Heart left ventricle (tissue), 16 donors: ENCODE measurements around the gene BCL7B. TPM values are rescaled to one million over a fixed set of nuclear protein-coding genes. Genes with fewer than 3 reads are reported as not detected.

Source experiments
- ATAC-seq, 4 donors: fragments of 200-7000 bp; cut with Tn5 transposase; one replicate each; pipeline ENCODE4 v1.9.1; 2020 to 2022; ENCODE audit warnings: moderate library complexity in 4 of 4, mild to moderate bottlenecking in 3 of 4, moderate number of reproducible peaks in 1 of 4
- DNase-seq, 5 donors: peaks; one replicate each; pipeline ENCODE4 v3.0.0-alpha.2; 2020
- H3K27ac ChIP-seq, 12 donors: fragments of 200-600 bp; sonication (generic) in 4 of 12; one replicate each; pipeline versions ENCODE4 v1.5.0 to v1.8.0; 2016 to 2022; ENCODE audit warnings: mild to moderate bottlenecking in 2 of 12
- H3K27me3 ChIP-seq, 9 donors: fragments of 200-600 bp; sonication (generic) in 2 of 9; one replicate each; pipeline versions ENCODE4 v1.5.1 to v1.8.0; 2016 to 2022; ENCODE audit warnings: mild to moderate bottlenecking in 3 of 9
- H3K36me3 ChIP-seq, 9 donors: fragments of 200-600 bp; sonication (generic) in 2 of 9; one replicate each; pipeline versions ENCODE4 v1.5.0 to v1.8.0; 2018 to 2022; ENCODE audit warnings: mild to moderate bottlenecking in 2 of 9
- H3K4me1 ChIP-seq, 12 donors: fragments of 200-600 bp; sonication (generic) in 4 of 12; one replicate each; pipeline versions ENCODE4 v1.5.0 to v1.8.0; 2016 to 2022; ENCODE audit warnings: mild to moderate bottlenecking in 3 of 12
- H3K4me3 ChIP-seq, 12 donors: fragments of 200-600 bp; sonication (generic) in 4 of 12; one replicate each; pipeline versions ENCODE4 v1.5.0 to v1.8.0; 2017 to 2022; ENCODE audit warnings: mild to moderate bottlenecking in 9 of 12, moderate library complexity in 4 of 12
- H3K9me3 ChIP-seq, 12 donors: fragments of 200-600 bp; sonication (generic) in 4 of 12; one replicate each; pipeline versions ENCODE4 v1.5.0 to v1.8.0; 2016 to 2022; ENCODE audit warnings: mild to moderate bottlenecking in 1 of 12
- CTCF ChIP-seq, 12 donors: fragments of 200-600 bp; sonication (generic) in 4 of 12; IDR thresholded peaks; one replicate each; pipeline versions ENCODE4 v1.5.0 to v1.8.0; 2018 to 2022; ENCODE audit warnings: antibody characterized with exemption in 12 of 12, mild to moderate bottlenecking in 5 of 12
- POLR2A ChIP-seq, 2 donors: fragments of 450-650 bp; IDR thresholded peaks; one replicate each; pipeline ENCODE4 v1.6.1; 2017; ENCODE audit warnings: antibody characterized with exemption in 2 of 2, mild to moderate bottlenecking in 2 of 2, moderate library complexity in 2 of 2
- WGBS, 4 donors: extraction: QIAGEN DNeasy Blood & Tissue Kit in 2 of 4; methylation state at CpG; one replicate each; pipeline versions ENCODE4 v1.1.5 to v1.1.7; 2013 to 2018; 5-methylcytosine and 5-hydroxymethylcytosine counted together
- intact Hi-C, 10 donors: fragments of 100-400 bp; cut with DNase I; formaldehyde crosslinking; loops; one replicate each; pipeline versions ENCODE4 v1.11.1 to v1.14.2; 2022
- polyA plus RNA-seq, 2 donors: library from polyadenylated mRNA; stranded (reverse); fragments of 200-250 nt; gene quantifications; one replicate each; pipeline ENCODE4 v1.2.3, GENCODE V29; 2013
- total RNA-seq, 9 donors: library from RNA; depleted of rRNA in 2 of 9; stranded (reverse); fragments of >200 nt in 2 of 9; fragmentation: NEBNext Ultra II Directional in 3 of 9; extraction: Animal tissue kit (Norgen Biotek cat#: 25700) in 3 of 9; gene quantifications; one replicate each; pipeline versions ENCODE4 v1.1.0 to v1.2.4, GENCODE V29; 2016 to 2023
- donor health status: ischemic (EF 13 %, LVEDD 7.1; RV severe dilation, severe dysfunction).
- donor health status: healthy with polysubstance abuse.
- donor health status: DM: no; HTN: yes; CAD: no.
- donor health status: DM: no; HTN: no; CAD: no.
- donor health status: ischemic (EF 25% LVEDD 6.9; RV normal size, moderate dysfunction).
- donor health status: ischemic (EF 25% LVEDD 5.7; RV mildly dilated, moderate dysfunction).
- donor health status: healthy.
- donor health status: DM: yes; HTN: yes; CAD: no.
- donor health status: ischemic (EF 35%, LVEDD 5.7; RV mildly dilated, moderate dysfunction).
- donor health status: nonischemic (EF 11% LVEDD 7.7; RV severe dilation, severe dysfunction).
- donor health status: DM: yes; HTN: yes; CAD: no.
- donor health status: PGD.
- donor health status: ischemic (EF 29% LVEDD 5.4; RV normal size, mild dysfunction).
- donor health status: nonischemic (EF 23%, LVEDD 6.1; RV moderate dilation, normal function).

The BCL7B gene
- total and polyA plus RNA-seq, 11 donors = 63.2 to 182 (median 77.9) TPM

- no peaks in the 10 kb centered on the region for H3K9me3 ChIP-seq
- intact Hi-C loops = no loop called here
- 95 to 100% (median 98%) methylated on average over 1 of the region's 1 CpG for WGBS, 4 donors
- peaks cover 0 to 8% (median 0%) of the 10 kb centered on the region in 12 donors for H3K4me1 ChIP-seq
- H3K27ac ChIP-seq = no peak overlapping the region
- peaks cover 0 to 100% (median 97%) of the 10 kb centered on the region in 9 donors for H3K36me3 ChIP-seq
- ATAC-seq = no peak
- TF ChIP-seq CTCF (IDR thresholded peaks at IDR 0.05) = no peak
- no peak for TF ChIP-seq POLR2A (IDR thresholded peaks at IDR 0.05)
- H3K27me3 ChIP-seq = no peaks in the 10 kb centered on the region
- no peak for DNase-seq
- H3K4me3 ChIP-seq = no peak overlapping the region
Measured at GRCh38 chr7:73487486-73487885, 70.0 kb downstream of the BCL7B start.

Other genes with a start within 250 kb of the BCL7B start
- gene NSUN5, start 248.9 kb downstream of the BCL7B start, total RNA-seq = 10 to 100 TPM; 12.0 to 24.2 (median 15.2) TPM
- gene NSUN5, start 248.9 kb downstream of the BCL7B start, polyA plus RNA-seq = 10 to 100 TPM; 14.6 to 39.4 TPM
- under 1 TPM in 3 of 9 donors, not detected in 6; 0.31 to 0.72 (median 0.35) TPM for gene TRIM50, start 229.6 kb downstream of the BCL7B start, total RNA-seq
- gene TRIM50, start 229.6 kb downstream of the BCL7B start, polyA plus RNA-seq = under 1 TPM; 0.08 to 0.15 TPM
- not detected for gene FKBP6, start 229.5 kb downstream of the BCL7B start, total RNA-seq
- gene FKBP6, start 229.5 kb downstream of the BCL7B start, polyA plus RNA-seq = not detected
- under 1 TPM in 6 of 9 donors, not detected in 3; 0.12 to 0.48 (median 0.28) TPM for gene FZD9, start 123.9 kb downstream of the BCL7B start, total RNA-seq
- under 1 TPM; 0.15 to 0.82 TPM for gene FZD9, start 123.9 kb downstream of the BCL7B start, polyA plus RNA-seq
- 10 to 100 TPM; 30.1 to 45.0 (median 41.5) TPM for gene BAZ1B, start 35.4 kb downstream of the BCL7B start, total RNA-seq
- gene BAZ1B, start 35.4 kb downstream of the BCL7B start, polyA plus RNA-seq = 10 to 100 TPM; 19.0 to 31.5 TPM
- 10 to 100 TPM in 7 of 9 donors, 1 to 10 TPM in 2; 6.8 to 24.1 (median 14.1) TPM for gene TBL2, start 20.9 kb upstream of the BCL7B start, total RNA-seq
- gene TBL2, start 20.9 kb upstream of the BCL7B start, polyA plus RNA-seq = 10 to 100 TPM in 1 of 2 donors, 1 to 10 TPM in 1; 3.5 to 27.3 TPM
- 10 to 100 TPM in 1 of 9 donors, 1 to 10 TPM in 6, under 1 TPM in 2; 0.42 to 10.1 (median 1.8) TPM for gene MLXIPL, start 66.8 kb upstream of the BCL7B start, total RNA-seq
- 1 to 10 TPM; 2.0 to 5.4 TPM for gene MLXIPL, start 66.8 kb upstream of the BCL7B start, polyA plus RNA-seq
- 1 to 10 TPM; 1.9 to 2.9 (median 2.7) TPM for gene VPS37D, start 110.1 kb upstream of the BCL7B start, total RNA-seq
- gene VPS37D, start 110.1 kb upstream of the BCL7B start, polyA plus RNA-seq = 1 to 10 TPM; 1.1 to 2.2 TPM
- 10 to 100 TPM in 6 of 9 donors, 1 to 10 TPM in 3; 6.8 to 21.1 (median 15.6) TPM for gene DNAJC30, start 125.8 kb upstream of the BCL7B start, total RNA-seq
- 10 to 100 TPM in 1 of 2 donors, 1 to 10 TPM in 1; 7.2 to 14.0 TPM for gene DNAJC30, start 125.8 kb upstream of the BCL7B start, polyA plus RNA-seq
- 10 to 100 TPM; 57.4 to 94.1 (median 68.6) TPM for gene BUD23, start 125.9 kb upstream of the BCL7B start, total RNA-seq
- gene BUD23, start 125.9 kb upstream of the BCL7B start, polyA plus RNA-seq = 100 to 1,000 TPM; 106 to 150 TPM
- gene STX1A, start 162.0 kb upstream of the BCL7B start, total RNA-seq = 1 to 10 TPM; 1.1 to 3.6 (median 1.6) TPM
- gene STX1A, start 162.0 kb upstream of the BCL7B start, polyA plus RNA-seq = 1 to 10 TPM; 1.8 to 2.4 TPM
- gene ABHD11, start 181.1 kb upstream of the BCL7B start, total RNA-seq = 10 to 100 TPM; 17.9 to 36.9 (median 25.0) TPM
- gene ABHD11, start 181.1 kb upstream of the BCL7B start, polyA plus RNA-seq = 10 to 100 TPM; 21.0 to 27.7 TPM
- gene CLDN3, start 212.6 kb upstream of the BCL7B start, total RNA-seq = not detected
- gene CLDN3, start 212.6 kb upstream of the BCL7B start, polyA plus RNA-seq = under 1 TPM in 1 of 2 donors, not detected in 1; 0.10 TPM